ENCODE results near the gene RECQL5. TPM values are rescaled to one million over a fixed set of nuclear protein-coding genes. Genes with fewer than 3 reads are reported as not detected.
A peak's percentile ranks its signal among the peaks of the same experiment; 100 is the strongest.

Gene RECQL5
- total and polyA plus RNA-seq, 10 donors = 25.7 to 51.0 (median 38.6) TPM

- Histone ChIP-seq H3K4me3 (peak overlapping the region in 1 of 8 donors; percentile 20), H3K36me3 (peaks cover 0 to 63% (median 21%) of the 10 kb centered on the region in 6 donors), H3K27ac (peak overlapping the region; percentile 57 to 85 (median 80)), H3K4me1 (peaks cover 39 to 97% (median 81%) of the 10 kb centered on the region in 6 donors), H3K27me3 (replicated peaks in 1 of 7) (no peaks in the 10 kb centered on the region), H3K9me3 (no peaks in the 10 kb centered on the region)
- TF ChIP-seq CTCF (IDR thresholded peaks at IDR 0.05 in 8 of 11, conservative IDR thresholded peaks at IDR 0.05 in 3 of 11) = no peak
- TF ChIP-seq POLR2AphosphoS5 (IDR thresholded peaks at IDR 0.05) = peak in 1 of 3 donors; percentile 53
- intact Hi-C loops (cut with DNase I; ENCODE audit: low total_unique reads) = no loop called here
- WGBS, 5 donors = 21 to 44% (median 29%) methylated on average over 6 of the region's 6 CpGs
- DNase-seq = peak; percentile 63
Measured at GRCh38 chr17:75689441-75689873, 22.5 kb upstream of the RECQL5 start.

- no peaks in the 10 kb centered on the region for H3K27me3 ChIP-seq (replicated peaks in 1 of 7)
- peak overlapping the region; percentile 57 to 85 (median 80) for H3K27ac ChIP-seq
- peaks cover 0 to 56% (median 11%) of the 10 kb centered on the region in 6 donors for H3K36me3 ChIP-seq
- intact Hi-C loops (cut with DNase I; ENCODE audit: low total_unique reads) = no loop called here
- peaks cover 43 to 100% (median 88%) of the 10 kb centered on the region in 6 donors for H3K4me1 ChIP-seq
- no peak for TF ChIP-seq POLR2A (IDR thresholded peaks at IDR 0.05)
- no peak for TF ChIP-seq POLR2AphosphoS5 (IDR thresholded peaks at IDR 0.05)
- no peak for TF ChIP-seq CTCF (IDR thresholded peaks at IDR 0.05 in 8 of 11, conservative IDR thresholded peaks at IDR 0.05 in 3 of 11)
- H3K9me3 ChIP-seq = no peaks in the 10 kb centered on the region
- peak overlapping the region in 1 of 8 donors; percentile 14 for H3K4me3 ChIP-seq
- 26 to 47% (median 33%) methylated on average over 9 to 11 of the region's 11 CpGs for WGBS, 5 donors
- DNase-seq = peak; percentile 71
Measured at GRCh38 chr17:75688209-75688825, 21.4 kb upstream of the RECQL5 start.

- WGBS, 5 donors = 81 to 89% (median 86%) methylated on average over 3 of the region's 3 CpGs
- no peak for DNase-seq
- TF ChIP-seq POLR2A (IDR thresholded peaks at IDR 0.05) = no peak
- TF ChIP-seq CTCF (IDR thresholded peaks at IDR 0.05 in 8 of 11, conservative IDR thresholded peaks at IDR 0.05 in 3 of 11) = no peak
- no peak for TF ChIP-seq POLR2AphosphoS5 (IDR thresholded peaks at IDR 0.05)
- no peaks in the 10 kb centered on the region for H3K9me3 ChIP-seq
- H3K36me3 ChIP-seq = peaks cover 0 to 48% (median 13%) of the 10 kb centered on the region in 6 donors
- H3K4me1 ChIP-seq = peaks cover 43 to 94% (median 80%) of the 10 kb centered on the region in 6 donors
- H3K27ac ChIP-seq = peak overlapping the region in 7 of 8 donors; percentile 41 to 85 (median 78)
- intact Hi-C loops (cut with DNase I; ENCODE audit: low total_unique reads) = no loop called here
- H3K4me3 ChIP-seq = no peak overlapping the region
- H3K27me3 ChIP-seq (replicated peaks in 1 of 7) = no peaks in the 10 kb centered on the region
Measured at GRCh38 chr17:75685499-75685898, 18.5 kb upstream of the RECQL5 start.

GRCh38 chr17:75684924-75685323, 18.0 kb upstream of the RECQL5 start:
- intact Hi-C loops (cut with DNase I; ENCODE audit: low total_unique reads) = no loop called here

More at GRCh38 chr17:75684924-75685323, 18.0 kb upstream of the RECQL5 start:
- Histone ChIP-seq H3K4me1 (peaks cover 38 to 94% (median 77%) of the 10 kb centered on the region in 6 donors), H3K27ac (peak overlapping the region in 7 of 8 donors; percentile 0 to 85 (median 78)), H3K27me3 (replicated peaks in 1 of 7) (no peaks in the 10 kb centered on the region), H3K4me3 (no peak overlapping the region), H3K36me3 (peaks cover 0 to 49% (median 17%) of the 10 kb centered on the region in 6 donors), H3K9me3 (no peaks in the 10 kb centered on the region)
- DNase-seq = peak; percentile 37
- WGBS, 5 donors = 84 to 96% (median 89%) methylated on average over 7 of the region's 7 CpGs
- TF ChIP-seq POLR2A (IDR thresholded peaks at IDR 0.05) (no peak), POLR2AphosphoS5 (IDR thresholded peaks at IDR 0.05) (no peak), CTCF (IDR thresholded peaks at IDR 0.05 in 8 of 11, conservative IDR thresholded peaks at IDR 0.05 in 3 of 11) (no peak)
